Tibial artery (tissue), 4 donors: ENCODE results near the gene ME1.

ENCODE experiments used
- DNase-seq, 2 donors: peaks; one replicate each; pipeline ENCODE4 v3.0.0-alpha.2; 2019
- H3K27ac ChIP-seq, 2 donors: fragments of 200-600 bp; sonication (generic) in 1 of 2; 1 replicate in 1 of 2; 2 replicates in 1 of 2; pipeline ENCODE4 v1.5.1; 2018 to 2019; ENCODE audit warnings: mild to moderate bottlenecking in 1 of 2
- H3K27me3 ChIP-seq, 2 donors: fragments of 200-600 bp; sonication (generic) in 1 of 2; one replicate each; pipeline versions ENCODE4 v1.5.1 to v1.6.0; 2016 to 2019
- H3K36me3 ChIP-seq, 3 donors: fragments of 200-600 bp; sonication (generic) in 2 of 3; one replicate each; pipeline ENCODE4 v1.5.1; 2016 to 2019; ENCODE audit warnings: mild to moderate bottlenecking in 2 of 3
- H3K4me1 ChIP-seq, 4 donors: fragments of 200-600 bp; sonication (generic) in 2 of 4; 1 replicate in 3 of 4; 2 replicates in 1 of 4; pipeline ENCODE4 v1.5.1; 2016 to 2019
- H3K4me3 ChIP-seq, 2 donors: fragments of 200-600 bp; sonication (generic) in 1 of 2; 1 replicate in 1 of 2; 2 replicates in 1 of 2; pipeline ENCODE4 v1.5.1; 2018 to 2019; ENCODE audit warnings: mild to moderate bottlenecking in 2 of 2
- H3K9me3 ChIP-seq, 3 donors: fragments of 200-600 bp; sonication (generic) in 1 of 3; one replicate each; pipeline ENCODE4 v1.5.1; 2016 to 2019
- intact Hi-C: fragments of 100-400 bp; cut with DNase I; formaldehyde crosslinking; loops from one replicate; pipeline ENCODE4 v1.15.0; 2023; ENCODE audit warnings: low total_unique reads
- TF ChIP-seq, protein P1 (sequence below), 2 experiments: fragments of 200-600 bp in 1 of 2; fragments of 450-650 bp in 1 of 2; IDR thresholded peaks; one replicate each; pipeline ENCODE4 v1.5.1; 2017 to 2019; ENCODE audit warnings: antibody characterized with exemption in 2 of 2, mild to moderate bottlenecking in 1 of 2, moderate library complexity in 1 of 2

The ME1 gene

DNA sequence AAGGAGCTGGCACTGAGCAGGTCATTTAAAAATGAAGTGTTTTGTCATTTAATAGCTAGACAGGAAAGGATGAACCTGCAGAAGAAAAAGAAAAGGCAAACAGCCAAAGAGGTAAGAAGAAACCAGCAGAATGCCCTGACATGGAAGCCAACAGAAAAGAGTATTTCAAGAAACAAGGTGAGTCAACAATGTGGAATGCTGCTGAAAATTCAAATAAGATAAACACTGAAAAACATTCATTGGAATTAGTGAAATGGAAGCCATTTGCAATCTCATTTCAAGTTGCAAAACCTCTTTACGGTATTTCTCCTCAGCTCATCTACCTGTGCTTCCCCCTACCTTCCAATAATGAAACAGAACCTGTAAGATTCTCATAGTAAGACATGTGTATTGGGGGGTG, 178.1 kb downstream of the ME1 start:
- no peak for DNase-seq
- no peak overlapping the region for H3K4me3 ChIP-seq
- peaks cover 0 to 7% (median 7%) of the 10 kb centered on the region in 3 donors for H3K36me3 ChIP-seq
- H3K4me1 ChIP-seq, result peaks cover 0 to 10% (median 0%) of the 10 kb centered on the region in 4 donors
- TF ChIP-seq, protein P1, sequence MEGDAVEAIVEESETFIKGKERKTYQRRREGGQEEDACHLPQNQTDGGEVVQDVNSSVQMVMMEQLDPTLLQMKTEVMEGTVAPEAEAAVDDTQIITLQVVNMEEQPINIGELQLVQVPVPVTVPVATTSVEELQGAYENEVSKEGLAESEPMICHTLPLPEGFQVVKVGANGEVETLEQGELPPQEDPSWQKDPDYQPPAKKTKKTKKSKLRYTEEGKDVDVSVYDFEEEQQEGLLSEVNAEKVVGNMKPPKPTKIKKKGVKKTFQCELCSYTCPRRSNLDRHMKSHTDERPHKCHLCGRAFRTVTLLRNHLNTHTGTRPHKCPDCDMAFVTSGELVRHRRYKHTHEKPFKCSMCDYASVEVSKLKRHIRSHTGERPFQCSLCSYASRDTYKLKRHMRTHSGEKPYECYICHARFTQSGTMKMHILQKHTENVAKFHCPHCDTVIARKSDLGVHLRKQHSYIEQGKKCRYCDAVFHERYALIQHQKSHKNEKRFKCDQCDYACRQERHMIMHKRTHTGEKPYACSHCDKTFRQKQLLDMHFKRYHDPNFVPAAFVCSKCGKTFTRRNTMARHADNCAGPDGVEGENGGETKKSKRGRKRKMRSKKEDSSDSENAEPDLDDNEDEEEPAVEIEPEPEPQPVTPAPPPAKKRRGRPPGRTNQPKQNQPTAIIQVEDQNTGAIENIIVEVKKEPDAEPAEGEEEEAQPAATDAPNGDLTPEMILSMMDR (IDR thresholded peaks at IDR 0.05), result no peak
- intact Hi-C loops, result no loop called here
- no peaks in the 10 kb centered on the region for H3K9me3 ChIP-seq
- no peak overlapping the region for H3K27ac ChIP-seq
- H3K27me3 ChIP-seq, result no peaks in the 10 kb centered on the region

GRCh38 chr6:83250235-83250634, 180.6 kb downstream of the ME1 start:
- H3K36me3 ChIP-seq, result peaks cover 0 to 7% (median 7%) of the 10 kb centered on the region in 3 donors
- H3K27me3 ChIP-seq, result no peaks in the 10 kb centered on the region
- DNase-seq, result no peak
- no peak overlapping the region for H3K4me3 ChIP-seq
- H3K9me3 ChIP-seq, result no peaks in the 10 kb centered on the region
- H3K4me1 ChIP-seq, result peaks cover 0 to 13% (median 3%) of the 10 kb centered on the region in 4 donors
- TF ChIP-seq, protein P1 (IDR thresholded peaks at IDR 0.05), result no peak
- H3K27ac ChIP-seq, result no peak overlapping the region
- intact Hi-C loops, result no loop called here

DNA sequence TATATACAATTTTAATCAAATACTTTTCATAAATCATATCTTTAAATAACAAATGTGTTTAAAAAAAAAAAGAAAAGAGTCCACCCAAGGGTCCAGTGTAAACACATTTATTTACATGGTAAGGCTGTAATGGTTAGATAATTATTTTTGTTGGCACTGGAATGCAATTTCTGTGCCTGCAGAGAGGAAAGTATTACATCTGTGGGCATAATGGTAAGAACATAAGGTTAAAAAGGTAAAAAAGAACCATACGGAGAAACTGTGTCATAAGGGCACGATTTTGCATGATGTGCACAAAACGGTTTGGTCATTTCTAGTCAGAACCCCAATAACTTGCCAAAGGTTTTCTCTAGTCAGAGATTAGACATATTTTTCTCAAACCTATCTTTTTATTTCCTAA, 183.4 kb downstream of the ME1 start:
- Histone ChIP-seq H3K4me1 (peaks cover 0 to 8% (median 3%) of the 10 kb centered on the region in 4 donors), H3K9me3 (no peaks in the 10 kb centered on the region), H3K27me3 (no peaks in the 10 kb centered on the region), H3K4me3 (no peak overlapping the region), H3K36me3 (peaks cover 0 to 5% (median 3%) of the 10 kb centered on the region in 3 donors), H3K27ac (no peak overlapping the region)
- DNase-seq, result no peak
- TF ChIP-seq, protein P1 (IDR thresholded peaks at IDR 0.05), result no peak
- intact Hi-C loops, result no loop called here

- Histone ChIP-seq H3K36me3 (no peaks in the 10 kb centered on the region), H3K4me3 (no peak overlapping the region), H3K9me3 (no peaks in the 10 kb centered on the region), H3K27ac (no peak overlapping the region), H3K27me3 (no peaks in the 10 kb centered on the region), H3K4me1 (peaks cover 0 to 23% (median 2%) of the 10 kb centered on the region in 4 donors)
- no peak for DNase-seq
- intact Hi-C loops, result no loop called here
- TF ChIP-seq, protein P1 (IDR thresholded peaks at IDR 0.05), result no peak
Observed at GRCh38 chr6:83231146-83231545, 199.7 kb downstream of the ME1 start.

- Histone ChIP-seq H3K4me3 (no peak overlapping the region), H3K4me1 (peaks cover 0 to 31% (median 2%) of the 10 kb centered on the region in 4 donors), H3K27ac (no peak overlapping the region), H3K27me3 (no peaks in the 10 kb centered on the region), H3K9me3 (no peaks in the 10 kb centered on the region), H3K36me3 (no peaks in the 10 kb centered on the region)
- TF ChIP-seq, protein P1 (IDR thresholded peaks at IDR 0.05), result no peak
- DNase-seq, result no peak
- intact Hi-C loops, result no loop called here
Observed at GRCh38 chr6:83226517-83226916, 204.3 kb downstream of the ME1 start.
